Measurements from ENCODE around the gene MYADM.
A peak's percentile ranks its signal among the peaks of the same experiment; 100 is the strongest.
"Not testable (repeated sequence)": the region's sequence is repeated elsewhere in the genome, so short reads cannot be mapped to it uniquely, and the experiment has no call there.

MYADM gene

GRCh38 chr19:53867225-53868090, at the start of gene MYADM:
MYADM (plus strand) TSS chr19:53867883; CDS start chr19:53873530, 5,647 bp downstream.
- DNase-seq = peak; percentile 100

GRCh38 chr19:53818756-53819155, 48.9 kb upstream of the MYADM start:
- no peak for DNase-seq

GRCh38 chr19:53819861-53820260, 47.8 kb upstream of the MYADM start:
- no peak for DNase-seq

GRCh38 chr19:53823380-53824120, 44.1 kb upstream of the MYADM start:
- peak; percentile 14 for DNase-seq

- DNase-seq = peak; percentile 58
These were observed 43.5 kb upstream of the MYADM start, which contains the start of gene NLRP12 for GRCh38 chr19:53824134-53824611. NLRP12 (minus strand) TSS chr19:53824314; CDS start chr19:53824174, 140 bp downstream.

GRCh38 chr19:53826876-53827275, 40.8 kb upstream of the MYADM start:
- DNase-seq = no peak

- DNase-seq = no peak
These were observed 39.2 kb upstream of the MYADM start for GRCh38 chr19:53828531-53828930.

- not testable (repeated sequence) for DNase-seq
These were observed 34.8 kb upstream of the MYADM start for GRCh38 chr19:53832861-53833260.

GRCh38 chr19:53838446-53838845, 29.2 kb upstream of the MYADM start:
- DNase-seq = not testable (repeated sequence)

GRCh38 chr19:53840241-53840640, 27.4 kb upstream of the MYADM start:
- DNase-seq = not testable (repeated sequence)

GRCh38 chr19:53840914-53841313, 26.8 kb upstream of the MYADM start:
- DNase-seq = peak; percentile 25

GRCh38 chr19:53844849-53845246, 22.8 kb upstream of the MYADM start:
- DNase-seq = peak; percentile 33

GRCh38 chr19:53847555-53847954, 20.1 kb upstream of the MYADM start:
- DNase-seq = no peak

- peak; percentile 9 for DNase-seq
These were observed 18.4 kb upstream of the MYADM start for GRCh38 chr19:53849237-53849676.

GRCh38 chr19:53853707-53854106, 14.0 kb upstream of the MYADM start:
- DNase-seq = no peak

- no peak for DNase-seq
These were observed 3.3 kb upstream of the MYADM start for GRCh38 chr19:53864308-53864836.

- DNase-seq = no peak
These were observed 2.2 kb upstream of the MYADM start for GRCh38 chr19:53865523-53865917.

GRCh38 chr19:53865918-53866864, 1.5 kb upstream of the MYADM start:
- peak; percentile 86 for DNase-seq

GRCh38 chr19:53866865-53867224, 838 bp upstream of the MYADM start:
- no peak for DNase-seq

GRCh38 chr19:53868091-53868891, 608 bp downstream of the MYADM start:
- peak; percentile 63 for DNase-seq

Data from CD4-positive, alpha-beta T cell treated with Interferon gamma for 1 hour (primary cell).